K562 (cell line): ENCODE data around the gene MAST4. TPM values are rescaled to one million over a fixed set of nuclear protein-coding genes. Genes with fewer than 3 reads are reported as not detected.
A peak's percentile ranks its signal among the peaks of the same experiment; 100 is the strongest.

ENCODE experiments used
- ARHGAP35 ChIP-seq: fragments of 450-650 bp; IDR thresholded peaks from 2 replicates; pipeline ENCODE4 v1.6.1; 2018; ENCODE audit not compliant: partially characterized antibody
- ATF7 ChIP-seq: fragments of 450-650 bp; IDR thresholded peaks from 2 replicates; pipeline ENCODE4 v1.7.1; 2014; ENCODE audit warnings: mild to moderate bottlenecking, moderate library complexity
- BRCA1 ChIP-seq, 2 experiments: fragments of 450-650 bp in 1 of 2; sonication (generic) in 1 of 2; formaldehyde crosslinking in 1 of 2; IDR thresholded peaks; 2 replicates each; pipeline versions ENCODE4 v1.5.0 to v1.6.1; 2017 to 2020; ENCODE audit warnings: mild to moderate bottlenecking in 1 of 2, missing genetic modification reagents in 1 of 2
- ESRRB ChIP-seq: fragments of 250-450 bp; sonication (Bioruptor Pico); IDR thresholded peaks from 2 replicates; pipeline ENCODE4 v1.5.0; 2020; ENCODE audit warnings: mild to moderate bottlenecking, moderate library complexity, borderline replicate concordance
- HSF4 ChIP-seq: fragments of 250-450 bp; sonication (Bioruptor Pico); IDR thresholded peaks from 2 replicates; pipeline ENCODE4 v2.1.2; 2022; ENCODE audit warnings: mild to moderate bottlenecking, moderate library complexity, borderline replicate concordance
- PHB2 ChIP-seq: fragments of 450-650 bp; IDR thresholded peaks from 2 replicates; pipeline ENCODE4 v1.6.1; 2017; ENCODE audit warnings: low read depth
- SPI1 ChIP-seq: IDR thresholded peaks from 2 replicates; pipeline ENCODE4 v1.6.1; 2011; ENCODE audit warnings: low read depth, low read length, control low read depth, borderline replicate concordance
- ZNF311 ChIP-seq: fragments of 250-450 bp; sonication (Bioruptor Pico); IDR thresholded peaks from 2 replicates; pipeline ENCODE4 v1.4.0; 2020; ENCODE audit warnings: mild to moderate bottlenecking, moderate library complexity
- polyA plus RNA-seq, 8 experiments: library from polyadenylated mRNA; depleted of rRNA in 4 of 8; stranded (reverse) in 5 of 8; unstranded in 3 of 8; fragments of >200 nt; fragmentation: Nextera tagmentation in 2 of 8; fragmentation: Illumina TruSeq in 1 of 8; extraction: Ambion mirVana in 2 of 8; extraction: Trizol in 1 of 8; gene quantifications; 2 replicates each; pipeline versions ENCODE4 v1.2.1 to v1.2.3, GENCODE V29; 2011 to 2014; ENCODE audit warnings: inconsistent platforms in 1 of 8, missing spikeins in 1 of 8
- total RNA-seq, 7 experiments: library from RNA; depleted of rRNA in 6 of 7; stranded (reverse); fragments of >200 nt in 6 of 7; fragmentation: Illumina TruSeq in 2 of 7; extraction: Trizol in 2 of 7; gene quantifications; 2 replicates each; pipeline versions ENCODE4 v1.2.1 to v1.2.3, GENCODE V29; 2011 to 2021; ENCODE audit warnings: low replicate concordance in 1 of 7
- TF ChIP-seq, protein P1 (sequence below), 2 experiments: fragments of 450-650 bp; IDR thresholded peaks; 2 replicates each; pipeline ENCODE4 v1.6.1; 2016
- TF ChIP-seq, protein P2 (sequence below): fragments of 450-650 bp; IDR thresholded peaks from 2 replicates; pipeline ENCODE4 v1.7.1; 2018; ENCODE audit warnings: mild to moderate bottlenecking, low read depth; ENCODE audit not compliant: partially characterized antibody
- TF ChIP-seq, protein P3 (sequence below), 2 experiments: fragments of 450-650 bp; formaldehyde crosslinking in 1 of 2; IDR thresholded peaks; 2 replicates each; pipeline versions ENCODE4 v1.4.0 to v1.6.1; 2014 to 2020; ENCODE audit warnings: mild to moderate bottlenecking in 2 of 2, borderline replicate concordance in 1 of 2, low read depth in 1 of 2
- TF ChIP-seq, protein P4 (sequence below): fragments of 250-450 bp; sonication (Bioruptor Pico); IDR thresholded peaks from 2 replicates; pipeline ENCODE4 v1.5.0; 2020; ENCODE audit warnings: mild to moderate bottlenecking

The MAST4 gene
- total and polyA plus RNA-seq, 9 of the 15 experiments (the other 6 are each of a cell fraction or from before 2014, with no cell fraction given): 0.88 to 10.1 (median 5.2) TPM

DNA sequence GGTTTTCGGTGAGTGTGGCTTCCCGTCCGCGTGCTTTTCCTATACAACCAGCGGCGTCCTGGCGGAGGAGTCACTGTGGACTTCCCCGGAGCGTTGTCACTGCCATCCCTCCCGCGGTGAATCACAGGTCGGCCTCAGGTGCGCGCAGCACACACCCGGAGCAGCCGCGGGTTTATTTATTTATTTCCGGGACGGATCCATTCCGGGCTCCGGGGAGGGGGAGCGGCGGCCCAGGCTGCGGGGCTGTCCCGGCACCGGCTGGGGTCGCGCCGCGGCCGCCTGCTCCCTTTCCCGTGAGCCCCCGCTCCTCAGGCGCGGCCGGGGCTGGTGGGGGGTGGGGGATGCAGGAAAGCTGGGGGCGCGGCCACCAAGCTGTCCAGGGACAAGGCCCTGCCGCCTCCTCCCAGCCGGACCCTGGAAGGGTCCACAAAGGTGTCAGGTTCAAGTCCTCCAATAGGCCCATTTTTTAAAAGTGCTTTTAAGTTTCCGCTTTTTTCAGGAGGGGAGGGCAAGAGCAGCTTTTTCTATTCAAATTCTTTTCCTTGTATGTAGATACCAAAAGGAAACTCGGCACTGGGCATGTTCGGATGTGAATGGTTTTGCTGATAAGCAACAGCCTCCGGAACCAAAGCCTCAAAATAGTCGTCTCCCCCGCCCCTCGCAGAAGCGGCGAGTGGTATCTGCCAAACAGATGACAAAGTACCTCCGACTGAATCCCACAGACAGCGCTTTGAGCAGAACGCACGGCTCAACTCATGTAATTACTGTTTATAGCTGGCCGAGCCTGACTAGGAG lies 407.9 kb downstream of the MAST4 start (continued):
- TF ChIP-seq ARHGAP35: no peak
- TF ChIP-seq, protein P1, sequence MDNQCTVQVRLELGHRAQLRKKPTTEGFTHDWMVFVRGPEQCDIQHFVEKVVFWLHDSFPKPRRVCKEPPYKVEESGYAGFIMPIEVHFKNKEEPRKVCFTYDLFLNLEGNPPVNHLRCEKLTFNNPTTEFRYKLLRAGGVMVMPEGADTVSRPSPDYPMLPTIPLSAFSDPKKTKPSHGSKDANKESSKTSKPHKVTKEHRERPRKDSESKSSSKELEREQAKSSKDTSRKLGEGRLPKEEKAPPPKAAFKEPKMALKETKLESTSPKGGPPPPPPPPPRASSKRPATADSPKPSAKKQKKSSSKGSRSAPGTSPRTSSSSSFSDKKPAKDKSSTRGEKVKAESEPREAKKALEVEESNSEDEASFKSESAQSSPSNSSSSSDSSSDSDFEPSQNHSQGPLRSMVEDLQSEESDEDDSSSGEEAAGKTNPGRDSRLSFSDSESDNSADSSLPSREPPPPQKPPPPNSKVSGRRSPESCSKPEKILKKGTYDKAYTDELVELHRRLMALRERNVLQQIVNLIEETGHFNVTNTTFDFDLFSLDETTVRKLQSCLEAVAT (IDR thresholded peaks at IDR 0.05): 0 out of 4 replicates have a peak, but pooled peaks of 1 of the 2 experiments have one; percentile 75
- no peak for TF ChIP-seq SPI1
- TF ChIP-seq PHB2: no peak
- TF ChIP-seq, protein P2, sequence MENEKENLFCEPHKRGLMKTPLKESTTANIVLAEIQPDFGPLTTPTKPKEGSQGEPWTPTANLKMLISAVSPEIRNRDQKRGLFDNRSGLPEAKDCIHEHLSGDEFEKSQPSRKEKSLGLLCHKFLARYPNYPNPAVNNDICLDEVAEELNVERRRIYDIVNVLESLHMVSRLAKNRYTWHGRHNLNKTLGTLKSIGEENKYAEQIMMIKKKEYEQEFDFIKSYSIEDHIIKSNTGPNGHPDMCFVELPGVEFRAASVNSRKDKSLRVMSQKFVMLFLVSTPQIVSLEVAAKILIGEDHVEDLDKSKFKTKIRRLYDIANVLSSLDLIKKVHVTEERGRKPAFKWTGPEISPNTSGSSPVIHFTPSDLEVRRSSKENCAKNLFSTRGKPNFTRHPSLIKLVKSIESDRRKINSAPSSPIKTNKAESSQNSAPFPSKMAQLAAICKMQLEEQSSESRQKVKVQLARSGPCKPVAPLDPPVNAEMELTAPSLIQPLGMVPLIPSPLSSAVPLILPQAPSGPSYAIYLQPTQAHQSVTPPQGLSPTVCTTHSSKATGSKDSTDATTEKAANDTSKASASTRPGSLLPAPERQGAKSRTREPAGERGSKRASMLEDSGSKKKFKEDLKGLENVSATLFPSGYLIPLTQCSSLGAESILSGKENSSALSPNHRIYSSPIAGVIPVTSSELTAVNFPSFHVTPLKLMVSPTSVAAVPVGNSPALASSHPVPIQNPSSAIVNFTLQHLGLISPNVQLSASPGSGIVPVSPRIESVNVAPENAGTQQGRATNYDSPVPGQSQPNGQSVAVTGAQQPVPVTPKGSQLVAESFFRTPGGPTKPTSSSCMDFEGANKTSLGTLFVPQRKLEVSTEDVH: no peak
- TF ChIP-seq, protein P3, sequence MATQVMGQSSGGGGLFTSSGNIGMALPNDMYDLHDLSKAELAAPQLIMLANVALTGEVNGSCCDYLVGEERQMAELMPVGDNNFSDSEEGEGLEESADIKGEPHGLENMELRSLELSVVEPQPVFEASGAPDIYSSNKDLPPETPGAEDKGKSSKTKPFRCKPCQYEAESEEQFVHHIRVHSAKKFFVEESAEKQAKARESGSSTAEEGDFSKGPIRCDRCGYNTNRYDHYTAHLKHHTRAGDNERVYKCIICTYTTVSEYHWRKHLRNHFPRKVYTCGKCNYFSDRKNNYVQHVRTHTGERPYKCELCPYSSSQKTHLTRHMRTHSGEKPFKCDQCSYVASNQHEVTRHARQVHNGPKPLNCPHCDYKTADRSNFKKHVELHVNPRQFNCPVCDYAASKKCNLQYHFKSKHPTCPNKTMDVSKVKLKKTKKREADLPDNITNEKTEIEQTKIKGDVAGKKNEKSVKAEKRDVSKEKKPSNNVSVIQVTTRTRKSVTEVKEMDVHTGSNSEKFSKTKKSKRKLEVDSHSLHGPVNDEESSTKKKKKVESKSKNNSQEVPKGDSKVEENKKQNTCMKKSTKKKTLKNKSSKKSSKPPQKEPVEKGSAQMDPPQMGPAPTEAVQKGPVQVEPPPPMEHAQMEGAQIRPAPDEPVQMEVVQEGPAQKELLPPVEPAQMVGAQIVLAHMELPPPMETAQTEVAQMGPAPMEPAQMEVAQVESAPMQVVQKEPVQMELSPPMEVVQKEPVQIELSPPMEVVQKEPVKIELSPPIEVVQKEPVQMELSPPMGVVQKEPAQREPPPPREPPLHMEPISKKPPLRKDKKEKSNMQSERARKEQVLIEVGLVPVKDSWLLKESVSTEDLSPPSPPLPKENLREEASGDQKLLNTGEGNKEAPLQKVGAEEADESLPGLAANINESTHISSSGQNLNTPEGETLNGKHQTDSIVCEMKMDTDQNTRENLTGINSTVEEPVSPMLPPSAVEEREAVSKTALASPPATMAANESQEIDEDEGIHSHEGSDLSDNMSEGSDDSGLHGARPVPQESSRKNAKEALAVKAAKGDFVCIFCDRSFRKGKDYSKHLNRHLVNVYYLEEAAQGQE (IDR thresholded peaks at IDR 0.05; ENCODE audit: borderline replicate concordance): no peak
- TF ChIP-seq, protein P3 (CRISPR knock-in tag; IDR thresholded peaks at IDR 0.05; ENCODE audit: low read depth): no peak
- no peak for TF ChIP-seq ESRRB
- TF ChIP-seq, protein P4, sequence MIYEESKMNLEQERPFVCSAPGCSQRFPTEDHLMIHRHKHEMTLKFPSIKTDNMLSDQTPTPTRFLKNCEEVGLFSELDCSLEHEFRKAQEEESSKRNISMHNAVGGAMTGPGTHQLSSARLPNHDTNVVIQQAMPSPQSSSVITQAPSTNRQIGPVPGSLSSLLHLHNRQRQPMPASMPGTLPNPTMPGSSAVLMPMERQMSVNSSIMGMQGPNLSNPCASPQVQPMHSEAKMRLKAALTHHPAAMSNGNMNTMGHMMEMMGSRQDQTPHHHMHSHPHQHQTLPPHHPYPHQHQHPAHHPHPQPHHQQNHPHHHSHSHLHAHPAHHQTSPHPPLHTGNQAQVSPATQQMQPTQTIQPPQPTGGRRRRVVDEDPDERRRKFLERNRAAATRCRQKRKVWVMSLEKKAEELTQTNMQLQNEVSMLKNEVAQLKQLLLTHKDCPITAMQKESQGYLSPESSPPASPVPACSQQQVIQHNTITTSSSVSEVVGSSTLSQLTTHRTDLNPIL: no peak
- peak; percentile 97 for TF ChIP-seq ATF7
- TF ChIP-seq BRCA1 (IDR thresholded peaks at IDR 0.05): no peak
- no peak for TF ChIP-seq BRCA1 (CRISPR knock-in tag; IDR thresholded peaks at IDR 0.05)
- TF ChIP-seq ZNF311 (CRISPR knock-in tag): no peak
- TF ChIP-seq HSF4 (CRISPR knock-in tag): no peak
